Skeletal muscle satellite cell (primary cell): Measurements from ENCODE around the gene ZNF346.

Experiments used
- H3K27me3 ChIP-seq: 2 replicates; pipeline ENCODE4 v1.7.0; 2013; ENCODE audit warnings: low read length; ENCODE audit not compliant: control insufficient read depth, insufficient read depth
- H3K36me3 ChIP-seq: 2 replicates; pipeline ENCODE4 v1.7.0; 2013; ENCODE audit warnings: mild to moderate bottlenecking, control low read depth, low read length; ENCODE audit not compliant: insufficient read depth
- H3K4me1 ChIP-seq: 2 replicates; pipeline ENCODE4 v1.7.0; 2013; ENCODE audit warnings: low read length; ENCODE audit not compliant: control insufficient read depth, insufficient read depth
- H3K4me2 ChIP-seq: 2 replicates; pipeline ENCODE4 v1.7.0; 2013; ENCODE audit warnings: mild to moderate bottlenecking, low read length
- H3K4me3 ChIP-seq: 2 replicates; pipeline ENCODE4 v1.7.0; 2013; ENCODE audit warnings: low read length
- H3K9ac ChIP-seq: 2 replicates; pipeline ENCODE4 v1.7.0; 2013; ENCODE audit warnings: mild to moderate bottlenecking, low read depth, low read length, moderate library complexity
- H3K9me3 ChIP-seq: replicated peaks from 2 replicates; pipeline ENCODE4 v1.7.0; 2013; ENCODE audit warnings: mild to moderate bottlenecking, control low read depth, low read length

The ZNF346 gene

DNA sequence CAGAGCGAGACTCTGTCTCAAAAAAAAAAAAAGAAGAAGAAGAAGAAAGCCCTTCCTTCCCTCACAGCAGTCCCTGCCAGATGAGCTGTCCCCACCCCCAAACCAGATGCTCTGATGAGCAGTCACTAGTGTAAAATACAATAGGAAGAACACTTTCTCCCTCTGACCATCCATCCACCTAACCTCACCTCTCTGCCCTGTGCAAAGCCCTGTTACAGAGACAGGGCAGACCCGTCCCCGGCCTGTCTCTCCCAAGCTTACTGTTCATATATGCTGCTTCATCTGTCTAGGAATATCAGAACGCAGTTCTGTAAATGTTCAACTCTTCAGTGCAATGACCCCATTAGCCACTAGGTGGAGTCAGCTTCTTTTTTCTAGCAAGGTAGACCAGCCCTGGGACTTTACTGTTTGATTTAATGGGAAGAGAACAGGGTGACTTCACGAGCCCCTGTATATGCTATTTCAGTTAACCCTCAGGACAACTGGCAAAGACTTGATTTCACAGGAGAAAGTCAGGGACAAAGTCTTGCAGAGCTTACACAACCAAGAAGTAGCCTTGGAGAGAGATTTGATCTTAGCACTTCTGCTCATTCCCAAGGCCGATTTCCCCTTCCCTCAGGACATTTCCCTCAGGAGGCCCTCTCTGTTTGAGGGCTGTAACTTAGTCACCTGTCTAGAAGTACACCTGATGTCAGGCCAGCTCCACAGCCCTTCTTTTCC lies 49.3 kb downstream of the ZNF346 start:
- H3K4me2 ChIP-seq: peak overlapping the region; percentile 56
- no peak overlapping the region for H3K4me3 ChIP-seq
- H3K9me3 ChIP-seq: no peaks in the 10 kb centered on the region
- peaks cover 2% of the 10 kb centered on the region for H3K4me1 ChIP-seq
- no peak overlapping the region for H3K9ac ChIP-seq
- no peaks in the 10 kb centered on the region for H3K36me3 ChIP-seq
- H3K27me3 ChIP-seq: no peaks in the 10 kb centered on the region

DNA sequence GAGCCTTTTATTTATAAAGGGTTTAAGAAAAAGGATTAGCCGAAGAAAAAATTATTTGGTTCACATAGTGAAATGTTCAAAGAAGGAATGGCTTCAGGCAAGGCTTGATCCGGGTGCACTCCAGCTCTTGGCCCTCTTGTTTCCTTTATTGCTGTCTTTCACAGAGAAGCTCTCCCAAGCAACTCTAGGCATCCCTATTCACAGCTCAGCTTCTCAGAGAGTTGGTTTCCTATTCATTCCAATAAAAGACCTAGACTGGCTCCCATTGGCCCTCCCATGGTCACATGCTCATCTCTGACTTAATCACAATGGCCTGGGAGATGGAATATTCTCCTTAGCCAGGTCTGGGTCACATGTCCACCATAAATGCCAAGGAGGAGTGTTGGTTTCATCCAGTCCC lies 54.8 kb downstream of the ZNF346 start:
- Histone ChIP-seq H3K9me3 (no peaks in the 10 kb centered on the region), H3K9ac (no peak overlapping the region), H3K36me3 (no peaks in the 10 kb centered on the region), H3K4me1 (no peaks in the 10 kb centered on the region), H3K27me3 (no peaks in the 10 kb centered on the region), H3K4me3 (no peak overlapping the region), H3K4me2 (no peak overlapping the region)

DNA sequence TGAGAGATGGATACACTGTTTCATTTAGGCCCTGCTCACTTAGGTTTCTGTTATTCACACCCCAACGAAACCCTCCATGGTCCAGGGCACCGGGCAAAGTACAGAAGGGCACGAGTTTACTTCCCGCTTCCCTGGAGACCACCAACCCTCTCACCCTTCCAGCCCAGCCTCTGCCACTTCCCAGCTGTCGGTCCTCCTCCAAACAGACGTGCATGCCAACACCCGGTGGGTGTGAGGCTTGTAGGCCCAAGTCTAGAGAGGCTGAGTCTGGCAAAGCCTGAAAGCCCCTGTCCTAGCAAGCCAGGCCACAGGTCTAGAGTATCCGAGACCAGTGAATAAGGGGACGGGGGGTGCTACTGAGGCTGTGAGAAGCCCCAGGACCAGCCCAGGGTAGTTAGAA lies 57.1 kb downstream of the ZNF346 start:
- Histone ChIP-seq H3K9ac (no peak overlapping the region), H3K36me3 (no peaks in the 10 kb centered on the region), H3K27me3 (peaks cover 10% of the 10 kb centered on the region)

DNA sequence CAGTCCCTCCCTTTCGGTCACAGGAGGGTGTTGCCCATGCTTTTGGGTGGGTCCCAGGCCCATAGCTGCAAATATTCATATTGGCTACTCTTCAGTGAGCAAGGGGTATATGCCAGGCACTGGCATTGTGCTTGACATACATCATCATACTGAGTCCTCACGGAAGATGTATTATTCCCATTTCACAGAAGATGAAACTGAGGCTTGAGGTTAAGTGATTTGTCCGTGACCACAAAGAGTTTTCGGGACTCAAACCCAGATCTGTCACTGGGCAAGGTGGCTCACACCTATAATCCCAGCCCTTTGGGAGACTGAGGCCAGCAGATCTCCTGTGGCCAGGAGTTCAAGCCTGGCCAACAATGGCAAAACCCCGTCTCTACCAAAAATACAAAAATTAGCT lies 57.8 kb downstream of the ZNF346 start:
- Histone ChIP-seq H3K36me3 (no peaks in the 10 kb centered on the region), H3K4me3 (no peak overlapping the region), H3K4me1 (no peaks in the 10 kb centered on the region), H3K4me2 (no peak overlapping the region), H3K9me3 (no peaks in the 10 kb centered on the region), H3K27me3 (peaks cover 10% of the 10 kb centered on the region), H3K9ac (no peak overlapping the region)

More for the DNA sequence above, 57.1 kb downstream of the ZNF346 start:
- H3K9me3 ChIP-seq: no peaks in the 10 kb centered on the region
- no peaks in the 10 kb centered on the region for H3K4me1 ChIP-seq
- H3K4me2 ChIP-seq: no peak overlapping the region
- no peak overlapping the region for H3K4me3 ChIP-seq

DNA sequence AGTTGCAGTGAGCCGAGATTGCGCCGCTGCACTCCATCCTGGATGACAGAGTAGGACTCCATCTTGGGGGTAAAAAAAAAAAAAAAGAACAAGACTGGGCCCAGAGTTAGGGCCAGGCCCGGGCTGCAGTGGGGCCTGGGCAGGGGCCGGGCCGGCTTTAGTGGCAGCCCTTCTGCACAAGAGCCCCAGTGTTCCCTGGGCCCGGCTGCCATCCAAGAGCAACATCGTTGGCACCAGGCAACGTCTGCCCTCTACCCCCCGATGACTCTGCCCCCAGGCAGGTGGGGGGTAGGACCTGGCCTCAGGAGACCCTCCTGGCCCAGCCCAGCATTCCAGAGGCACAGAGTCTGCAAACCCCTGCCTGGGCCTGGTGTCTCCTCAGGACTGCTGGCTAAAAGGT lies 59.4 kb downstream of the ZNF346 start:
- H3K4me1 ChIP-seq: peaks cover 1% of the 10 kb centered on the region
- H3K36me3 ChIP-seq: no peaks in the 10 kb centered on the region
- H3K9me3 ChIP-seq: no peaks in the 10 kb centered on the region
- no peak overlapping the region for H3K4me3 ChIP-seq
- peaks cover 14% of the 10 kb centered on the region for H3K27me3 ChIP-seq
- no peak overlapping the region for H3K9ac ChIP-seq
- H3K4me2 ChIP-seq: no peak overlapping the region

DNA sequence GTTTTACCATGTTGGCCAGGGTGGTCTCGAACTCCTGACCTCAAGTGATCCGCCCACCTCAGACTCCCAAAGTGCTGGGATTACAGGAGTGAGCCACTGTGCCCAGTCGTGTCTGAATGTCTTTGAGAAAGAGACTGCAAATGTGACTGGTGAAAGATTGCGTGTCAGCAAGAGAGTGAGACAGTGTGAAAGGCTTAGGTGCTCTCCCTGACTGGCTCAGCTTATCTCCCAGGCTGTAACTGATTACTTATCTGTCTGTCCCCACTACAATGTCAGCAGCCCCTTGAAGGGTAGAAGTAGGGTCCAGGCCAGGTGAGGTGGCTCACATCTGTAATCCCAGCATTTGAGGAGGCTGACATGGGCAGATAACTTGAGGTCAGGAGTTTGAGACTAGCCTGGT lies 60.9 kb downstream of the ZNF346 start:
- H3K4me1 ChIP-seq: peaks cover 11% of the 10 kb centered on the region
- H3K4me2 ChIP-seq: no peak overlapping the region
- no peaks in the 10 kb centered on the region for H3K36me3 ChIP-seq
- no peak overlapping the region for H3K9ac ChIP-seq
- H3K4me3 ChIP-seq: no peak overlapping the region
- H3K9me3 ChIP-seq: no peaks in the 10 kb centered on the region
- peaks cover 24% of the 10 kb centered on the region for H3K27me3 ChIP-seq

DNA sequence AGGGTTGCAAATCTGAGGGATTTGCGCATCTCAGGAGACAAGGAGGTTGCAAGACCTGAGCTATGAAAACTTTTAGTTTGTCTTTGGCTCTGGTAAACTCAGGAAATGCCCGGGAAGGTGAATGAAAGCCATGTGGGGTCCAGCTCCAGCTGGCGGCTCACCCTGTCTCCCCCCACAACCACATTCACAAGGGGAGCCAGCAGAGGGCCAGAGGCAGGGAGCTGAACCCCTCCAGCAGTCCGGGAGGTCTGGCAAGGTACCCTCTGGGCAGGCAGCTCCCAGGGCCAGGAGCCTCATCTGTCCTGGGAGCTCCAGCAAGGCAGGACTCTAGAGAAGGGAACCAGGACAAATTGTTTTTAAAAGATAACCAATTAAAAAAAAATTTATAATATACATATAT lies 61.7 kb downstream of the ZNF346 start:
- no peak overlapping the region for H3K9ac ChIP-seq
- H3K4me3 ChIP-seq: no peak overlapping the region
- peaks cover 14% of the 10 kb centered on the region for H3K4me1 ChIP-seq
- H3K27me3 ChIP-seq: peaks cover 32% of the 10 kb centered on the region
- no peak overlapping the region for H3K4me2 ChIP-seq
- no peaks in the 10 kb centered on the region for H3K9me3 ChIP-seq
- no peaks in the 10 kb centered on the region for H3K36me3 ChIP-seq

DNA sequence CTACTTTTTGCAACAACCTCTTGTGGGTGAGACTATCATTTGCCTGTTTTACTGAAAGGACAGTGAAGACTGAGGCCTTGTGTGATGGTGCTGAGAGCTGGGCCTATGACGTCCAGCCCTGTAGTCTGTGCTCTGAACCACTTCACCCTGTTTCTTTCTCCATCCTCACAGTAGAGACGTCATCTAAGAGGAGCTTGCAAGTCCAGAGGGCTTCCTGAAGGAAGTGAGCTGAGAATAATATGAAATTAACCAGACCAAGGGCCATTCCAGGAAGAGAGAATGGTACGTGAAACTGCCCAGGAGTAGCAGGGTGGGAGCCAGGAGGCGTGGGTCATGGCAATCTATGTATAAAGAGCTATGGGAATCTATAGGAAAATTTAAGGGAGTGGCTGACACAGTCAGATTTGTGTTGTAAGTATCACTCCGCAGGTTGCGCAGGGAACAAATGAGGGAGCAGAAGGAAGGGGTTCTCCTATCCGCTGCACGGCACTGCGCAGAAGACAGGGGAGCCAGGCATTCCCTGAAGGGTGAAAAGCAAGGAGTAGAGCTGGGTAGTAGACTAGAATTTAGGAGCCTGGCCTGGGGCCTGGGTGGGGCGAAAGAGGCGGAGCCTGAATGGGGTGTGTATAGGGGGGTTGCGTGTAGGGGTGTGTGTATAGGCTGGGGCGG lies 63.6 kb downstream of the ZNF346 start:
- H3K27me3 ChIP-seq: peaks cover 50% of the 10 kb centered on the region

DNA sequence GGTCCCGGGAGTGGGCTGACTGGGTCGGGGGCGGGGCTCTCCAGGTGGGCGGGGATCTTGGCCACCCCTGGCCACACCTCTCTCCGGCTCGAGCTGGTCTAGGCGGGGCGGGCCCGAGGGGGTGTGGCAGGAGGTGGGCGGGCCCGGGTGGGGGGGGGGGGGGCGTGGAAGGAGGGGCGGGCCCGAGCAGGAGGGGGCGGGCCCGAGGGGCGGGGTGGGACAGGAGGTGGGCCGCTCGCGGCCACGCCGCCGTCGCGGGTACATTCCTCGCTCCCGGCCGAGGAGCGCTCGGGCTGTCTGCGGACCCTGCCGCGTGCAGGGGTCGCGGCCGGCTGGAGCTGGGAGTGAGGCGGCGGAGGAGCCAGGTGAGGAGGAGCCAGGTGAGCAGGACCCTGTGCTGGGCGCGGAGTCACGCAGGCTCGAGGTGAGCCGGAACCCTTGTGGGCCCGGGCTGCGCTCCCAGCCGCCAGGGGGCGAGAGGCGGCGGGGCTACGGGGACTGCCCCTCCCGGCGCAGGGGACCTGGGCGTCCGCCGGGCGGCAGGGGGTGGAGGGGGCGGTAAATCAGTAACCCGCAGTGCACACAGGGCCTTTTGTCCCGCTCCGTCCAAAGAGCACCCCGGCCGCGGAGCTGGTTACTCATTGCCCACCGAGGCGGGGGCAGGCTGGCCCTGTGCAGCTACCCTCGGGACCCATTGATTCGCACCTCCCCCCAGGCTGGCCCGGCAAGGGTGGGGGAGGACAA lies 64.3 kb downstream of the ZNF346 start, which contains the start of gene FGFR4:
Gene FGFR4, plus strand, starts transcription at position 262 of the 744 bp plus-strand sequence. CDS start 2,688 bp downstream, outside the sequence.
- Histone ChIP-seq H3K9ac (peak within 1 kb of the TSS; percentile 64), H3K4me3 (peak within 1 kb of the TSS; percentile 73), H3K4me2 (peak within 1 kb of the TSS; percentile 80), H3K9me3 (no peaks in the 10 kb centered on the region), H3K27me3 (peaks cover 57% of the 10 kb centered on the region), H3K36me3 (no peaks in the 10 kb centered on the region), H3K4me1 (peaks cover 24% of the 10 kb centered on the region)

More for the DNA sequence above, 63.6 kb downstream of the ZNF346 start:
- no peaks in the 10 kb centered on the region for H3K36me3 ChIP-seq
- no peak overlapping the region for H3K4me3 ChIP-seq
- no peak overlapping the region for H3K4me2 ChIP-seq
- H3K9ac ChIP-seq: no peak overlapping the region
- H3K9me3 ChIP-seq: no peaks in the 10 kb centered on the region
- peaks cover 24% of the 10 kb centered on the region for H3K4me1 ChIP-seq

DNA sequence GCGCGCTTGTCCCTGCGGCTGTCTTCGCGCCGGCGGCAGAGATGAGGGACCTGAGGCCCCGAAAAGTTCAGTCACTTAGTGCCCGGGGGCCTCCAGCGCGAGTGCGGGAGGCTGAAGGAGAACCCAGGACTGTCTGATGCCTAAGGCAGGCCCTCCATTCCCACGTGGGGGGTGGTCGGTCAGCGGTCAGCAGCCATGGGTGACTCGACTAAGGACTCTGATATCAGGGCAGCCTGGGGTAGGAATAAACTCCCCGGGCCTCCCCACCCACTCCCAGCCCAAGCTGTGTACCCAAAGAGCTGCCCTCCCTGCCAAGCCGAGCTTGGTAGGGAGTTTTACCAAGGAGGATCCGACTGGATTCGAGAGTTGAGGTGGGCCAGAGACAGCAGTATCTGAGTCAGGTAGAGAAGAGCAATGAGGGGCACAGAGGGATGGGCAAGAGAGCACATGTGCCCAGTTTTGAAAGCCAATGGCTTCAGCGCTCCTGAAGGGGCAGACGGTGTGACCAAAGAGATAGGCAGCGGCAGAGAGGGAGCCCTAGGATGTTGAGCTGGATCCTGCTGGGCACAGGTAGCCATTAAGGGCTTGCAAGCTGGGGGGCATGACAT lies 65.0 kb downstream of the ZNF346 start:
- Histone ChIP-seq H3K4me3 (peak overlapping the region; percentile 73), H3K4me1 (peaks cover 24% of the 10 kb centered on the region), H3K9me3 (no peaks in the 10 kb centered on the region), H3K9ac (peak overlapping the region; percentile 64), H3K36me3 (no peaks in the 10 kb centered on the region), H3K4me2 (peak overlapping the region; percentile 80), H3K27me3 (peaks cover 64% of the 10 kb centered on the region)

DNA sequence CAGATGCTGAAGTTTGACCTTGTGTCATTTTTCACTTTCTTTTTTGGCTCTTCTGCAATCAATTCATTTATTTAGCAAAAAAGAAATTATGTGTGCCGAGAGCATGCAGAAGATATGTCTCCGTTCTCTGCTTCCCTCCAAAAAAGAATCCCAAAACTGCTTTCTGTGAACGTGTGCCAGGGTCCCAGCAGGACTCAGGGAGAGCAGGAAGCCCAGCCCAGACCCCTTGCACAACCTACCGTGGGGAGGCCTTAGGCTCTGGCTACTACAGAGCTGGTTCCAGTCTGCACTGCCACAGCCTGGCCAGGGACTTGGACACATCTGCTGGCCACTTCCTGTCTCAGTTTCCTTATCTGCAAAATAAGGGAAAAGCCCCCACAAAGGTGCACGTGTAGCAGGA lies 66.6 kb downstream of the ZNF346 start:
- Histone ChIP-seq H3K4me3 (no peak overlapping the region), H3K9ac (no peak overlapping the region), H3K27me3 (peaks cover 58% of the 10 kb centered on the region), H3K4me1 (peaks cover 26% of the 10 kb centered on the region), H3K36me3 (no peaks in the 10 kb centered on the region), H3K9me3 (no peaks in the 10 kb centered on the region), H3K4me2 (peak overlapping the region; percentile 33)
